OCI-LY7 (cell line): Measurements from ENCODE around the gene HES4. TPM values are rescaled to one million over a fixed set of nuclear protein-coding genes. Genes with fewer than 3 reads are reported as not detected.

Experiments
- BruUV-seq: library from RNA; stranded (reverse); fragments of 400-500 nt; replicated peaks from 2 replicates; lab custom pipeline; 2021; lab: Mats Ljungman, UMichigan
- CTCF ChIA-PET: fragments of 300-600 bp; sonication (Branson Sonifier 250); formaldehyde crosslinking; loops from one replicate; lab custom pipeline; 2022; ENCODE audit warnings: antibody characterized with exemption; ENCODE audit not compliant: unreplicated experiment; lab: Charles Lee
- POLR2A ChIA-PET: fragments of 300-600 bp; sonication (Branson Sonifier 250); formaldehyde crosslinking; loops from one replicate; lab custom pipeline; 2022; ENCODE audit warnings: antibody characterized with exemption; lab: Charles Lee
- DNase-seq: peaks from one replicate; pipeline ENCODE4 v3.0.0-alpha.2; 2015; ENCODE audit warnings: low spot score
- H2AFZ ChIP-seq: fragments of 200-600 bp; sonication (generic), shearing (Covaris generic); 2 replicates; pipeline ENCODE4 v1.6.1; 2014; ENCODE audit warnings: mild to moderate bottlenecking, antibody characterized with exemption, low read length, moderate library complexity
- H3K27ac ChIP-seq: fragments of 200-600 bp; sonication (generic); 2 replicates; pipeline ENCODE4 v1.5.1; 2014; ENCODE audit warnings: mixed run types, low read depth, mild to moderate bottlenecking, moderate library complexity, low read length, inconsistent platforms; ENCODE audit not compliant: poor library complexity, severe bottlenecking
- H3K36me3 ChIP-seq: fragments of 200-600 bp; sonication (generic); 2 replicates; pipeline ENCODE4 v1.6.1; 2014; ENCODE audit warnings: mild to moderate bottlenecking, antibody characterized with exemption, low read length, moderate library complexity, mixed read lengths; ENCODE audit not compliant: insufficient read depth
- H3K4me1 ChIP-seq: fragments of 200-600 bp; sonication (generic); 2 replicates; pipeline ENCODE4 v1.5.1; 2014; ENCODE audit warnings: mild to moderate bottlenecking, low read length; ENCODE audit not compliant: insufficient read depth, poor library complexity, severe bottlenecking
- H3K4me2 ChIP-seq: fragments of 200-600 bp; sonication (generic); 2 replicates; pipeline ENCODE4 v1.6.1; 2014; ENCODE audit warnings: mild to moderate bottlenecking, low read length
- H3K4me3 ChIP-seq: fragments of 200-600 bp; sonication (generic); 2 replicates; pipeline ENCODE4 v1.5.1; 2014; ENCODE audit warnings: mild to moderate bottlenecking, low read depth, low read length; ENCODE audit not compliant: poor library complexity, severe bottlenecking
- H3K79me2 ChIP-seq: fragments of 200-600 bp; sonication (generic); 2 replicates; pipeline ENCODE4 v1.6.1; 2016; ENCODE audit warnings: low read depth, mild to moderate bottlenecking, low read length, moderate library complexity, mixed read lengths; ENCODE audit not compliant: insufficient read depth
- H3K9me2 ChIP-seq: fragments of 200-600 bp; sonication (generic); 2 replicates; pipeline ENCODE4 v1.6.1; 2016; ENCODE audit warnings: mild to moderate bottlenecking, low read length, mixed read lengths; ENCODE audit not compliant: insufficient read depth
- H3K9me3 ChIP-seq: fragments of 200-600 bp; sonication (generic); 2 replicates; pipeline ENCODE4 v1.6.1; 2014; ENCODE audit warnings: mild to moderate bottlenecking, mixed run types, low read length, mixed read lengths
- H4K20me1 ChIP-seq: fragments of 200-600 bp; sonication (generic); 2 replicates; pipeline ENCODE4 v1.6.1; 2014; ENCODE audit warnings: mild to moderate bottlenecking, antibody characterized with exemption, low read length, moderate library complexity, mixed read lengths; ENCODE audit not compliant: insufficient read depth
- EZH2phosphoT487 ChIP-seq: fragments of 200-600 bp; sonication (generic); IDR thresholded peaks from 2 replicates; pipeline ENCODE4 v1.6.1; 2018; ENCODE audit warnings: low read depth, borderline replicate concordance, mild to moderate bottlenecking, mixed run types, antibody characterized with exemption, low read length, moderate library complexity, mixed read lengths
- intact Hi-C: fragments of 100-400 bp; cut with micrococcal nuclease; formaldehyde crosslinking; loops from one replicate; pipeline ENCODE4 v1.10.0; 2022; ENCODE audit not compliant: unreplicated experiment
- total RNA-seq, 2 experiments: library from RNA; depleted of rRNA in 1 of 2; stranded (reverse); fragments of >200 nt in 1 of 2; shearing (Covaris generic) in 1 of 2; gene quantifications; 2 replicates each; pipeline ENCODE4 v1.2.3, GENCODE V29; 2014 to 2022
- TF ChIP-seq, protein P1 (sequence below): fragments of 200-600 bp; sonication (generic); conservative IDR thresholded peaks from 2 replicates; pipeline ENCODE4 v1.5.1; 2014; ENCODE audit warnings: mild to moderate bottlenecking, antibody characterized with exemption, low read length, moderate library complexity, mixed read lengths

HES4 gene
- total RNA-seq, 2 experiments from 2014 or later: not detected

- no peak within 1 kb of the TSS for H2AFZ ChIP-seq
- DNase-seq: no peak
- H3K4me2 ChIP-seq: no peak within 1 kb of the TSS
- no peak within 1 kb of the TSS for H3K4me3 ChIP-seq
- H3K9me3 ChIP-seq: no peaks in the 10 kb centered on the region
- no peaks in the 10 kb centered on the region for H4K20me1 ChIP-seq
- BruUV-seq: no TSS peak
- intact Hi-C loops: loop anchor here (10.0 kb wide), 1 partner anchor 53 kb away; no protein-coding TSS in a partner anchor
- ChIA-PET CTCF (no interaction called here), POLR2A (no interaction called here)
- no peak within 1 kb of the TSS for H3K27ac ChIP-seq
- H3K36me3 ChIP-seq: no peaks in the 10 kb centered on the region
- H3K9me2 ChIP-seq: no peaks in the 10 kb centered on the region
- H3K79me2 ChIP-seq: no peaks in the 10 kb centered on the region
- H3K4me1 ChIP-seq: no peaks in the 10 kb centered on the region
- no peak for TF ChIP-seq EZH2phosphoT487
- TF ChIP-seq, protein P1, sequence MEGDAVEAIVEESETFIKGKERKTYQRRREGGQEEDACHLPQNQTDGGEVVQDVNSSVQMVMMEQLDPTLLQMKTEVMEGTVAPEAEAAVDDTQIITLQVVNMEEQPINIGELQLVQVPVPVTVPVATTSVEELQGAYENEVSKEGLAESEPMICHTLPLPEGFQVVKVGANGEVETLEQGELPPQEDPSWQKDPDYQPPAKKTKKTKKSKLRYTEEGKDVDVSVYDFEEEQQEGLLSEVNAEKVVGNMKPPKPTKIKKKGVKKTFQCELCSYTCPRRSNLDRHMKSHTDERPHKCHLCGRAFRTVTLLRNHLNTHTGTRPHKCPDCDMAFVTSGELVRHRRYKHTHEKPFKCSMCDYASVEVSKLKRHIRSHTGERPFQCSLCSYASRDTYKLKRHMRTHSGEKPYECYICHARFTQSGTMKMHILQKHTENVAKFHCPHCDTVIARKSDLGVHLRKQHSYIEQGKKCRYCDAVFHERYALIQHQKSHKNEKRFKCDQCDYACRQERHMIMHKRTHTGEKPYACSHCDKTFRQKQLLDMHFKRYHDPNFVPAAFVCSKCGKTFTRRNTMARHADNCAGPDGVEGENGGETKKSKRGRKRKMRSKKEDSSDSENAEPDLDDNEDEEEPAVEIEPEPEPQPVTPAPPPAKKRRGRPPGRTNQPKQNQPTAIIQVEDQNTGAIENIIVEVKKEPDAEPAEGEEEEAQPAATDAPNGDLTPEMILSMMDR: no peak
Observed at GRCh38 chr1:981955-982558, 17.8 kb downstream of the HES4 start, which contains the start of gene PERM1. Gene PERM1, minus strand, starts transcription at chr1:982093. Its CDS starts 1,064 bp downstream, at chr1:981029.

DNA sequence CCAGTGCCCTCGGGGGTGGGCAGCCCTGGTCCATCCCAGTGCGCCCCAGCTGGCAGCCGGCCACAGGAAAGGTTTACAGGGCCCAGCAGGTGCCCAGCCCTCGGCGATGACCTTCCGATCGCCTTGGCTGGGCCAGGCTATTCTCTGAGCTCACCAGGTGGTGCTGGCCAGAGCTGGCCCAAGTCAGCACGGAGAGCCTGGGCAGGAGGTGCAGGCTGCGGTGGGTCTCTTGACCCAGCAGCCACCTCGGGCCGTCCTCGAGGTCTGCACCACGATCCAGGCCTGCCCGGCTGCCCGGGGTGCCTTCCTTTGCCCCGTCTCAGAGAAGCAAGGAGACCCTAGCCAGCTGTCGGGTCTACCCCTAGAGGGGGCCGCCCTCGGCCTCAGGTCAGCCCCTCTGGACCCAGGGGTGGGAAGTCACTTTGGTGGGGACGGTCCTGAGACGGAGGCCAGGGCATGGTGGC is 18.4 kb downstream of the HES4 start:
- Histone ChIP-seq H3K36me3 (no peaks in the 10 kb centered on the region), H3K9me3 (no peaks in the 10 kb centered on the region), H3K4me1 (no peaks in the 10 kb centered on the region), H2AFZ (no peak overlapping the region), H4K20me1 (no peaks in the 10 kb centered on the region), H3K9me2 (no peaks in the 10 kb centered on the region), H3K4me2 (no peak overlapping the region), H3K4me3 (no peak overlapping the region), H3K79me2 (no peaks in the 10 kb centered on the region), H3K27ac (no peak overlapping the region)
- DNase-seq: no peak
- CTCF ChIA-PET: no interaction called here
- POLR2A ChIA-PET: no interaction called here
- TF ChIP-seq EZH2phosphoT487: no peak
- TF ChIP-seq, protein P1: no peak
- intact Hi-C loops: loop anchor here (10.0 kb wide), 1 partner anchor 53 kb away; no protein-coding TSS in a partner anchor
- BruUV-seq: no TSS peak
